ENCODE results near the gene UAP1L1. TPM values are rescaled to one million over a fixed set of nuclear protein-coding genes. Genes with fewer than 3 reads are reported as not detected.

UAP1L1 gene
- total RNA-seq, 1 donor from 2014 or later = 1.0 TPM

GRCh38 chr9:137040568-137040967, 36.7 kb upstream of the UAP1L1 start:
- Histone ChIP-seq H3K9ac (ENCODE audit: low read depth in 1 of 3, low read length in 3 of 3) (no peak overlapping the region), H3K27me3 (ENCODE audit: control insufficient read depth in 3 of 3, insufficient read depth in 3 of 3, low read length in 3 of 3) (peaks cover 3 to 22% (median 18%) of the 10 kb centered on the region in 3 donors), H3K4me3 (ENCODE audit: low read length in 3 of 3) (no peak overlapping the region), H3K36me3 (ENCODE audit: control insufficient read depth in 3 of 3, insufficient read depth in 3 of 3, low read length in 3 of 3) (peaks cover 0 to 12% (median 6%) of the 10 kb centered on the region in 3 donors), H3K9me3 (ENCODE audit: control insufficient read depth in 3 of 3, low read length in 3 of 3) (no peaks in the 10 kb centered on the region), H3K27ac (ENCODE audit: low read depth, low read length) (no peak overlapping the region), H3K4me1 (ENCODE audit: control insufficient read depth in 3 of 3, insufficient read depth in 3 of 3, low read length in 3 of 3) (peaks cover 16 to 24% (median 24%) of the 10 kb centered on the region in 3 donors)

GRCh38 chr9:137041124-137041523, 36.2 kb upstream of the UAP1L1 start:
- Histone ChIP-seq H3K9me3 (ENCODE audit: control insufficient read depth in 3 of 3, low read length in 3 of 3) (no peaks in the 10 kb centered on the region), H3K9ac (ENCODE audit: low read depth in 1 of 3, low read length in 3 of 3) (no peak overlapping the region), H3K36me3 (ENCODE audit: control insufficient read depth in 3 of 3, insufficient read depth in 3 of 3, low read length in 3 of 3) (peaks cover 0 to 12% (median 6%) of the 10 kb centered on the region in 3 donors), H3K4me1 (ENCODE audit: control insufficient read depth in 3 of 3, insufficient read depth in 3 of 3, low read length in 3 of 3) (peaks cover 19 to 26% (median 23%) of the 10 kb centered on the region in 3 donors), H3K27ac (ENCODE audit: low read depth, low read length) (no peak overlapping the region), H3K4me3 (ENCODE audit: low read length in 3 of 3) (no peak overlapping the region), H3K27me3 (ENCODE audit: control insufficient read depth in 3 of 3, insufficient read depth in 3 of 3, low read length in 3 of 3) (peaks cover 3 to 19% (median 16%) of the 10 kb centered on the region in 3 donors)

- Histone ChIP-seq H3K9ac (ENCODE audit: low read depth in 1 of 3, low read length in 3 of 3) (peak overlapping the region in 1 of 3 donors; percentile 33), H3K27me3 (ENCODE audit: control insufficient read depth in 3 of 3, insufficient read depth in 3 of 3, low read length in 3 of 3) (peaks cover 12 to 38% (median 33%) of the 10 kb centered on the region in 3 donors), H3K4me3 (ENCODE audit: low read length in 3 of 3) (peak overlapping the region in 1 of 3 donors; percentile 29), H3K4me1 (ENCODE audit: control insufficient read depth in 3 of 3, insufficient read depth in 3 of 3, low read length in 3 of 3) (peaks cover 25 to 32% (median 27%) of the 10 kb centered on the region in 3 donors), H3K36me3 (ENCODE audit: control insufficient read depth in 3 of 3, insufficient read depth in 3 of 3, low read length in 3 of 3) (peaks cover 0 to 12% (median 6%) of the 10 kb centered on the region in 3 donors), H3K27ac (ENCODE audit: low read depth, low read length) (peak overlapping the region; percentile 56), H3K9me3 (ENCODE audit: control insufficient read depth in 3 of 3, low read length in 3 of 3) (no peaks in the 10 kb centered on the region)
These were observed 34.3 kb upstream of the UAP1L1 start for GRCh38 chr9:137042751-137043727.

DNA sequence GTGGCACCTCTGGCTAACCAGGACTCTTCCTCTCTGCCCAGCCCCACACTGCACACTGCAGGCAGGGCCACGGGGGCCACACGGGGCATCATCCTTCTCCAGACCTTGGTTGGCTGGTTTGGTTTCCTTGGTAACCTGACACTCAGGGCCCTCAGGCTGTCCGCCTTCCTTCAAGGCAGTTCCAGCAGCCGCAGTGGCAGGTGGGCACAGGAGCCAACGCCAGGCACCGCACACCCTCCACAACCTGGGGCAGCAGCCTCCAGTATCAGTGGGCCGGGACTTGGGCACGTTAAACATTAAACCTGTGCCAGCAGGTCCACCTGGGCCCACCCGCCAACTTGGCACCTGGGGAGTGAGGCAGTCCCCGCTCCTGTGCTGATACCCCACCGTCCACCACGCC, 33.3 kb upstream of the UAP1L1 start:
- H3K4me1 ChIP-seq (ENCODE audit: control insufficient read depth in 3 of 3, insufficient read depth in 3 of 3, low read length in 3 of 3) = peaks cover 27 to 33% (median 28%) of the 10 kb centered on the region in 3 donors
- peak overlapping the region; percentile 56 for H3K27ac ChIP-seq (ENCODE audit: low read depth, low read length)
- peak overlapping the region in 2 of 3 donors; percentile 29 to 48 for H3K4me3 ChIP-seq (ENCODE audit: low read length in 3 of 3)
- H3K9ac ChIP-seq (ENCODE audit: low read depth in 1 of 3, low read length in 3 of 3) = peak overlapping the region in 1 of 3 donors; percentile 33
- peaks cover 18 to 42% (median 41%) of the 10 kb centered on the region in 3 donors for H3K27me3 ChIP-seq (ENCODE audit: control insufficient read depth in 3 of 3, insufficient read depth in 3 of 3, low read length in 3 of 3)
- peaks cover 0 to 10% (median 4%) of the 10 kb centered on the region in 3 donors for H3K36me3 ChIP-seq (ENCODE audit: control insufficient read depth in 3 of 3, insufficient read depth in 3 of 3, low read length in 3 of 3)
- H3K9me3 ChIP-seq (ENCODE audit: control insufficient read depth in 3 of 3, low read length in 3 of 3) = no peaks in the 10 kb centered on the region

DNA sequence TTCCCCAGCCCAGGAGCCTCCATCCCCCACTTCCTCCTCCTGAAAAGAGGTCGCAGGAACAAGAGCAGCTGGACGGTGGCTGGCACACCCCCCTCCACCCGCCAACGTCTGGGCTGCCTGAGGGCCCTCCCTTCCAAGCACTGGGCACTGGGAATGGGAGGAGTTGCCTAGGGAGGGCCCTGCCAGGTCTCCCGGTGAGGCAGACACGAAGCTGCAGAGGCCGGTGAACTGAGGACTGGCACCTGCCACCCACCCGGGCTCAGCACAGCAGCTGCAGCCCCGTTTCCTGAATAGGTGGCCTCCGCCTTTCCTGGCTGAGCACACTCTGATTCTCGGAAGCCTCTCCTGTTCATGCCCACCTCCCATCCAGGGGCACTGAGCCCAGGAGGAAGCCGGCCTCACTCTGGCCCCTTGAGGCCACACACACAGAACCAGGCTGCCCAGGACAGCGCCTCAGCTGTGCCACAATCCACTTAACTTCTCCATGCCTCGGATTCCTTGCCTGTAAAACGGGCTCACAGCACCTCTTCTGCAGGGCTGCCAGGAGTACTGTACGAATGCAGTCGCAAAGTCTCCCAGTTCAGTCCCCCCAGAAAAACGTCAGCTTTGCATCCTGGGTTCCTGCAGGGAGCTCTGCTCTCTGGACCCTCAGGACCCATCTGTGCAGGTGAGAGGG, 32.7 kb upstream of the UAP1L1 start:
- peak overlapping the region; percentile 56 for H3K27ac ChIP-seq (ENCODE audit: low read depth, low read length)
- H3K9ac ChIP-seq (ENCODE audit: low read depth in 1 of 3, low read length in 3 of 3) = peak overlapping the region; percentile 38 to 77 (median 61)
- no peaks in the 10 kb centered on the region for H3K9me3 ChIP-seq (ENCODE audit: control insufficient read depth in 3 of 3, low read length in 3 of 3)
- peak overlapping the region; percentile 63 to 74 (median 65) for H3K4me3 ChIP-seq (ENCODE audit: low read length in 3 of 3)
- peaks cover 24 to 48% (median 47%) of the 10 kb centered on the region in 3 donors for H3K27me3 ChIP-seq (ENCODE audit: control insufficient read depth in 3 of 3, insufficient read depth in 3 of 3, low read length in 3 of 3)
- peaks cover 0 to 5% (median 2%) of the 10 kb centered on the region in 3 donors for H3K36me3 ChIP-seq (ENCODE audit: control insufficient read depth in 3 of 3, insufficient read depth in 3 of 3, low read length in 3 of 3)
- H3K4me1 ChIP-seq (ENCODE audit: control insufficient read depth in 3 of 3, insufficient read depth in 3 of 3, low read length in 3 of 3) = peaks cover 27 to 39% (median 31%) of the 10 kb centered on the region in 3 donors

DNA sequence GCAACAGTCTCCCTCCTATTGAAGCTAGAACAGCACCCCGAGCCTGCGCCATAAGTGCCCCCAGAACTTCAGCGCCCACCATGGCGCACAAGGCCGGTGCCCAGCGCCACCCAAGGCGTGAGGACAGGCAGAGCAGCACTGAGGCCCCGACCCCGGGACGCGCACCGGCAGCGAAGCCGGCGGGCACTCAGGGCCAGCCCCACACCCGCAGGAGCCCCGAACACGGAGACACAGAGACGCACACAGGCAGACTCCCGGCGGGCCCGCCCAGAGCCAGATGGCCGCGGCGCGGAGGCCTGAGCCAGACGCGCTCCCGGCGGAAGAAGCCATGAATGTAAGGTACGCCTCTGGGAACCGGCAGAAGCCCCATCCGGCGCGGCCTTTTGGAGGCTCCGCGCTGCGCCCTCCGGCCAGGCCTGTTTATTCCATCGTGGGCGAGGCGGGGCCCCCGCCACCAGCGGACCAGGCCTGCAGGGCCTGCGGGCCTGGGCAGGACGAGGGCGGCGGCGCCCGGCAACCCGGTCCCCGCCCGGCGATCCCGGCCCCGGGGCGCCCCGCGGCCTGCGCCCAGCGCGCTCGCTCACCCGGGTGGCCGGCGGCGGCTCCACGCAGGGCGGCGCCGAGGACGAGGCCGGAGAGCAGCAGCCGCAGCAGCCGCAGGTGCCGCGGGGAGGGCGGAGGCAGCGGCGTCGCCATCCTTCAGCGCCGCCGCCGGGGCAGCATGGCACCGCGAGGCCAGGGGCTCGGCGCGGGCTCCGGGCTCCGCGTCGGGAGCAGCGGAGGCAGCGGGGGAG, 31.8 kb upstream of the UAP1L1 start:
- peak overlapping the region; percentile 40 for H3K27ac ChIP-seq (ENCODE audit: low read depth, low read length)
- H3K4me1 ChIP-seq (ENCODE audit: control insufficient read depth in 3 of 3, insufficient read depth in 3 of 3, low read length in 3 of 3) = peaks cover 27 to 39% (median 31%) of the 10 kb centered on the region in 3 donors
- H3K27me3 ChIP-seq (ENCODE audit: control insufficient read depth in 3 of 3, insufficient read depth in 3 of 3, low read length in 3 of 3) = peaks cover 31 to 56% (median 55%) of the 10 kb centered on the region in 3 donors
- no peaks in the 10 kb centered on the region for H3K36me3 ChIP-seq (ENCODE audit: control insufficient read depth in 3 of 3, insufficient read depth in 3 of 3, low read length in 3 of 3)
- H3K9ac ChIP-seq (ENCODE audit: low read depth in 1 of 3, low read length in 3 of 3) = peak overlapping the region; percentile 38 to 77 (median 61)
- H3K9me3 ChIP-seq (ENCODE audit: control insufficient read depth in 3 of 3, low read length in 3 of 3) = no peaks in the 10 kb centered on the region
- H3K4me3 ChIP-seq (ENCODE audit: low read length in 3 of 3) = peak overlapping the region; percentile 65 to 74 (median 69)

DNA sequence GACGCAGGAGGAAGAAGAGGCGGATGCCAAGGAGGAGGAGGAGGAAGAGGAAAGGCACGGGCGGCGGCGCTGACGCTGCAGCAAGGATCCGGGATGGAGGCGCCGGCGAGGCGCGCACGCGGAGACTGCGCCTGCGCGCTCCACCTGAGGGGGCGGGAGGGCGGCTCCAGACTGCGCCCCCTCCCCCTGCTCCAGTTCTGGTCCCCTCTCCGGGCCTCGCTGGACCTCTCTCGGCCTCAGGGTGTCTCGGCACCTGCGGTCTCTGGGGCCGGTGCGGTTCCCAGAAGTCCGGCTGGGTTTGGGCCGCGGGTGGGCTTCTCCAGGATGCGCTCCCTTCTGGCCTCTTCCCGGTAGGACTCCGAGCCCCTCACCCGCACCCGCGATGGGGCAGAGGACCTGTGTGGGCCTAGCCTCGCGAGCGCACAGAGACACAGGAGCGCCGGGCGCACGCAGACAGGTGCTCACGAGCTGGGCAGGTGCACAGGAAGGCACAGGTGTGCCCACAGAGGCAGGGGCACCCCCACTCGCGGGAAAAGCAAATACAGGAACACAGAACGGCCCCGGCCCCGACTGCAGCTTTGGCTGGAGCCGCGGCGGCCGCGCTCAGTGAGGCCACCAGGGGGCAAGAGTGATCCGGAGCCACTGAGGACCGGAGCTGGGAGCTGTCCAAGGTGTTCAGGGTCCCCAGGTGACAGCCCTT, 31.1 kb upstream of the UAP1L1 start, which contains the start of gene NPDC1:
Gene NPDC1, minus strand, starts transcription at position 90 of the 700 bp plus-strand sequence. CDS start 188 bp downstream, outside the sequence.
- Histone ChIP-seq H3K9ac (ENCODE audit: low read depth in 1 of 3, low read length in 3 of 3) (peak within 1 kb of the TSS; percentile 38 to 77 (median 61)), H3K27ac (ENCODE audit: low read depth, low read length) (peak within 1 kb of the TSS; percentile 40)

GRCh38 chr9:137048655-137049543, 28.4 kb upstream of the UAP1L1 start:
- Histone ChIP-seq H3K4me1 (ENCODE audit: control insufficient read depth in 3 of 3, insufficient read depth in 3 of 3, low read length in 3 of 3) (peaks cover 25 to 39% (median 36%) of the 10 kb centered on the region in 3 donors), H3K36me3 (ENCODE audit: control insufficient read depth in 3 of 3, insufficient read depth in 3 of 3, low read length in 3 of 3) (no peaks in the 10 kb centered on the region), H3K4me3 (ENCODE audit: low read length in 3 of 3) (no peak overlapping the region)

More for the DNA sequence above, 31.1 kb upstream of the UAP1L1 start, which contains the start of gene NPDC1:
- peak within 1 kb of the TSS; percentile 65 to 74 (median 69) for H3K4me3 ChIP-seq (ENCODE audit: low read length in 3 of 3)
- no peaks in the 10 kb centered on the region for H3K36me3 ChIP-seq (ENCODE audit: control insufficient read depth in 3 of 3, insufficient read depth in 3 of 3, low read length in 3 of 3)
- H3K9me3 ChIP-seq (ENCODE audit: control insufficient read depth in 3 of 3, low read length in 3 of 3) = no peaks in the 10 kb centered on the region
- H3K27me3 ChIP-seq (ENCODE audit: control insufficient read depth in 3 of 3, insufficient read depth in 3 of 3, low read length in 3 of 3) = peaks cover 37 to 62% (median 60%) of the 10 kb centered on the region in 3 donors
- H3K4me1 ChIP-seq (ENCODE audit: control insufficient read depth in 3 of 3, insufficient read depth in 3 of 3, low read length in 3 of 3) = peaks cover 27 to 39% (median 31%) of the 10 kb centered on the region in 3 donors

More at GRCh38 chr9:137048655-137049543, 28.4 kb upstream of the UAP1L1 start:
- Histone ChIP-seq H3K9ac (ENCODE audit: low read depth in 1 of 3, low read length in 3 of 3) (no peak overlapping the region), H3K27me3 (ENCODE audit: control insufficient read depth in 3 of 3, insufficient read depth in 3 of 3, low read length in 3 of 3) (peaks cover 58 to 76% (median 72%) of the 10 kb centered on the region in 3 donors), H3K9me3 (ENCODE audit: control insufficient read depth in 3 of 3, low read length in 3 of 3) (no peaks in the 10 kb centered on the region), H3K27ac (ENCODE audit: low read depth, low read length) (no peak overlapping the region)
